ENCODE results near the gene AKT3.

Gene AKT3

GRCh38 chr1:243549108-243549507 is 300.9 kb downstream of the AKT3 start:
- peak; percentile 89 for DNase-seq

GRCh38 chr1:243548516-243548915 is 301.5 kb downstream of the AKT3 start:
- peak; percentile 24 for DNase-seq

GRCh38 chr1:243547891-243548290 is 302.2 kb downstream of the AKT3 start:
- no peak for DNase-seq

GRCh38 chr1:243546457-243546856 is 303.6 kb downstream of the AKT3 start:
- DNase-seq = no peak

- peak; percentile 15 for DNase-seq
Measured at GRCh38 chr1:243543501-243543900, 306.5 kb downstream of the AKT3 start.

GRCh38 chr1:243542739-243543415 is 307.2 kb downstream of the AKT3 start:
- DNase-seq = no peak

GRCh38 chr1:243539636-243540035 is 310.4 kb downstream of the AKT3 start:
- DNase-seq = no peak

GRCh38 chr1:243535014-243535413 is 315.0 kb downstream of the AKT3 start:
- DNase-seq = no peak

- DNase-seq = no peak
Measured at GRCh38 chr1:243529512-243529911, 320.5 kb downstream of the AKT3 start.

GRCh38 chr1:243528459-243529121 is 321.5 kb downstream of the AKT3 start:
- DNase-seq = no peak

- no peak for DNase-seq
Measured at GRCh38 chr1:243526180-243526579, 323.9 kb downstream of the AKT3 start.

GRCh38 chr1:243525085-243525487 is 325.0 kb downstream of the AKT3 start:
- DNase-seq = peak; percentile 86

- DNase-seq = no peak
Measured at GRCh38 chr1:243523766-243524165, 326.3 kb downstream of the AKT3 start.

- no peak for DNase-seq
Measured at GRCh38 chr1:243520831-243521230, 329.2 kb downstream of the AKT3 start.

GRCh38 chr1:243514927-243515326 is 335.1 kb downstream of the AKT3 start:
- DNase-seq = no peak

GRCh38 chr1:243513726-243514491 is 336.1 kb downstream of the AKT3 start:
- DNase-seq = peak; percentile 72

- no peak for DNase-seq
Measured at GRCh38 chr1:243510928-243511327, 339.1 kb downstream of the AKT3 start.

GRCh38 chr1:243508943-243509342 is 341.1 kb downstream of the AKT3 start:
- DNase-seq = no peak

GRCh38 chr1:243508303-243508713 is 341.7 kb downstream of the AKT3 start:
- no peak for DNase-seq

- no peak for DNase-seq
Measured at GRCh38 chr1:243507672-243508302, 342.3 kb downstream of the AKT3 start.

GRCh38 chr1:243507001-243507671 is 342.9 kb downstream of the AKT3 start:
- peak; percentile 23 for DNase-seq

GRCh38 chr1:243505986-243506689 is 343.9 kb downstream of the AKT3 start:
- peak; percentile 27 for DNase-seq

Data from fibroblast of skin of right biceps (primary cell).